Right hindlimb (tissue), 1 donor: ENCODE measurements around the gene GALNT11.
"Not testable (repeated sequence)": the region's sequence is repeated elsewhere in the genome, so short reads cannot be mapped to it uniquely, and the experiment has no call there.

Source experiments
- DNase-seq: peaks from one replicate; pipeline ENCODE4 v3.0.0-alpha.2; 2018

The GALNT11 gene

GRCh38 chr7:152027491-152028365, 2.3 kb downstream of the GALNT11 start:
- not testable (repeated sequence) for DNase-seq

GRCh38 chr7:152030059-152030458, 4.6 kb downstream of the GALNT11 start:
- DNase-seq, result not testable (repeated sequence)

GRCh38 chr7:152030639-152031038, 5.2 kb downstream of the GALNT11 start:
- not testable (repeated sequence) for DNase-seq

GRCh38 chr7:152035817-152036216, 10.3 kb downstream of the GALNT11 start:
- DNase-seq, result no peak

- DNase-seq, result not testable (repeated sequence)
Observed at GRCh38 chr7:152038410-152038809, 12.9 kb downstream of the GALNT11 start.

GRCh38 chr7:152043086-152043485, 17.6 kb downstream of the GALNT11 start:
- DNase-seq, result not testable (repeated sequence)

GRCh38 chr7:152044909-152045308, 19.4 kb downstream of the GALNT11 start:
- DNase-seq, result not testable (repeated sequence)

GRCh38 chr7:152046531-152046930, 21.1 kb downstream of the GALNT11 start:
- no peak for DNase-seq

- no peak for DNase-seq
Observed at GRCh38 chr7:152048051-152048450, 22.6 kb downstream of the GALNT11 start.

- DNase-seq, result peak; percentile 32
Observed at GRCh38 chr7:152050547-152050971, 25.1 kb downstream of the GALNT11 start.

- DNase-seq, result no peak
Observed at GRCh38 chr7:152051968-152052367, 26.5 kb downstream of the GALNT11 start.

GRCh38 chr7:152052771-152053170, 27.3 kb downstream of the GALNT11 start:
- no peak for DNase-seq

GRCh38 chr7:152054367-152055230, 29.1 kb downstream of the GALNT11 start:
- peak; percentile 51 for DNase-seq

- DNase-seq, result no peak
Observed at GRCh38 chr7:152056621-152057274, 31.3 kb downstream of the GALNT11 start.

- DNase-seq, result no peak
Observed at GRCh38 chr7:152059311-152059710, 33.8 kb downstream of the GALNT11 start.

GRCh38 chr7:152061086-152061485, 35.6 kb downstream of the GALNT11 start:
- DNase-seq, result not testable (repeated sequence)

GRCh38 chr7:152063192-152063591, 37.7 kb downstream of the GALNT11 start:
- not testable (repeated sequence) for DNase-seq

- not testable (repeated sequence) for DNase-seq
Observed at GRCh38 chr7:152063821-152064220, 38.3 kb downstream of the GALNT11 start.

- not testable (repeated sequence) for DNase-seq
Observed at GRCh38 chr7:152065800-152066344, 40.4 kb downstream of the GALNT11 start.

GRCh38 chr7:152072421-152072820, 46.9 kb downstream of the GALNT11 start:
- no peak for DNase-seq

GRCh38 chr7:152073352-152073751, 47.9 kb downstream of the GALNT11 start:
- no peak for DNase-seq

GRCh38 chr7:152074673-152075072, 49.2 kb downstream of the GALNT11 start:
- DNase-seq, result no peak

- not testable (repeated sequence) for DNase-seq
Observed at GRCh38 chr7:152075379-152075778, 49.9 kb downstream of the GALNT11 start.
